ENCODE measurements around the gene OTUD7B.
A peak's percentile ranks its signal among the peaks of the same experiment; 100 is the strongest.

The OTUD7B gene

GRCh38 chr1:149936170-149936991 is 74.1 kb downstream of the OTUD7B start, which contains the start of gene MTMR11:
MTMR11 (minus strand) TSS chr1:149936879; CDS start chr1:149936647, 232 bp downstream.
- Histone ChIP-seq H3K27ac (no peak within 1 kb of the TSS), H3K36me3 (ENCODE audit: control insufficient read depth, insufficient read depth, low read length) (no peaks in the 10 kb centered on the region), H3K4me2 (ENCODE audit: low read length) (peak within 1 kb of the TSS; percentile 75), H2AFZ (peak within 1 kb of the TSS; percentile 80), H3K79me2 (no peaks in the 10 kb centered on the region), H3K9me3 (ENCODE audit: control insufficient read depth, low read length) (no peaks in the 10 kb centered on the region), H3K9ac (no peak within 1 kb of the TSS), H3K4me3 (ENCODE audit: low read depth, low read length) (peak within 1 kb of the TSS; percentile 71), H3K4me1 (peaks cover 6% of the 10 kb centered on the region), H3K27me3 (ENCODE audit: control insufficient read depth, insufficient read depth, low read length) (no peaks in the 10 kb centered on the region)
- TF ChIP-seq CTCF (IDR thresholded peaks at IDR 0.05), result no peak

DNA sequence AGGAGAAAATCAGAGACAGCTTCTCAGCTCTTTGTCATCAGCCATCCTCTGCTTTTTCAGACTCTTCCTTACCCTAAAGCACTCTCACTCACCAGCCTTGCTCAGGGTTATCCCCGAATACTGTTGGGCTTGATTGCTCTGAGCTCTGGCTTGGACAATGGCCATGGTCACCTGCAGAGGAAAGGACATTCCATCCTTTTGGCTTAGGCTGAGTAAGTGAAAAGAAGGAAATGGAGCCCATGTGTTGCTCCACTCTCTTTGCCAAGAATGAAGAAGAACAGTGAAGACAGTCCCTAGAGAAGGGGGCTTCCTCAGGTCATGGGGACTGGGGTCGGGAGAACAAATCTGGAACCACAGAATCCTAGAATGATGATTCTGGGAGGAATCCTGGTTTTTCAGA is 76.2 kb downstream of the OTUD7B start:
- Histone ChIP-seq H2AFZ (no peak overlapping the region), H3K27ac (no peak overlapping the region), H3K4me3 (ENCODE audit: low read depth, low read length) (no peak overlapping the region), H3K9ac (no peak overlapping the region), H3K9me3 (ENCODE audit: control insufficient read depth, low read length) (no peaks in the 10 kb centered on the region), H3K27me3 (ENCODE audit: control insufficient read depth, insufficient read depth, low read length) (no peaks in the 10 kb centered on the region), H3K36me3 (ENCODE audit: control insufficient read depth, insufficient read depth, low read length) (no peaks in the 10 kb centered on the region), H3K4me2 (ENCODE audit: low read length) (no peak overlapping the region), H3K4me1 (peaks cover 6% of the 10 kb centered on the region), H3K79me2 (no peaks in the 10 kb centered on the region)
- no peak for TF ChIP-seq CTCF (IDR thresholded peaks at IDR 0.05)

- Histone ChIP-seq H3K27ac (no peak overlapping the region), H3K4me3 (ENCODE audit: low read depth, low read length) (no peak overlapping the region), H3K27me3 (ENCODE audit: control insufficient read depth, insufficient read depth, low read length) (no peaks in the 10 kb centered on the region)
Observed at GRCh38 chr1:149933208-149933607, 77.3 kb downstream of the OTUD7B start.

GRCh38 chr1:149932474-149932873 is 78.1 kb downstream of the OTUD7B start:
- Histone ChIP-seq H3K4me1 (peaks cover 6% of the 10 kb centered on the region), H3K4me2 (ENCODE audit: low read length) (no peak overlapping the region), H3K9me3 (ENCODE audit: control insufficient read depth, low read length) (no peaks in the 10 kb centered on the region), H3K4me3 (ENCODE audit: low read depth, low read length) (no peak overlapping the region), H3K9ac (no peak overlapping the region), H3K79me2 (peaks cover under 1% of the 10 kb centered on the region), H3K27me3 (ENCODE audit: control insufficient read depth, insufficient read depth, low read length) (no peaks in the 10 kb centered on the region), H2AFZ (no peak overlapping the region), H3K36me3 (ENCODE audit: control insufficient read depth, insufficient read depth, low read length) (no peaks in the 10 kb centered on the region), H3K27ac (no peak overlapping the region)
- no peak for TF ChIP-seq CTCF (IDR thresholded peaks at IDR 0.05)

More at GRCh38 chr1:149933208-149933607, 77.3 kb downstream of the OTUD7B start:
- H3K4me2 ChIP-seq (ENCODE audit: low read length), result no peak overlapping the region
- H2AFZ ChIP-seq, result no peak overlapping the region
- no peak for TF ChIP-seq CTCF (IDR thresholded peaks at IDR 0.05)
- H3K79me2 ChIP-seq, result no peaks in the 10 kb centered on the region
- H3K36me3 ChIP-seq (ENCODE audit: control insufficient read depth, insufficient read depth, low read length), result no peaks in the 10 kb centered on the region
- peaks cover 6% of the 10 kb centered on the region for H3K4me1 ChIP-seq
- H3K9ac ChIP-seq, result no peak overlapping the region
- no peaks in the 10 kb centered on the region for H3K9me3 ChIP-seq (ENCODE audit: control insufficient read depth, low read length)
